IPS-NIHi7 (cell line): ENCODE results near the gene APOH.
A peak's percentile ranks its signal among the peaks of the same experiment; 100 is the strongest.

ENCODE experiments used
- DNase-seq: peaks from one replicate; pipeline ENCODE4 v3.0.0; 2012; ENCODE audit warnings: mixed read lengths; ENCODE audit errors: extremely low spot score

Gene APOH

DNA sequence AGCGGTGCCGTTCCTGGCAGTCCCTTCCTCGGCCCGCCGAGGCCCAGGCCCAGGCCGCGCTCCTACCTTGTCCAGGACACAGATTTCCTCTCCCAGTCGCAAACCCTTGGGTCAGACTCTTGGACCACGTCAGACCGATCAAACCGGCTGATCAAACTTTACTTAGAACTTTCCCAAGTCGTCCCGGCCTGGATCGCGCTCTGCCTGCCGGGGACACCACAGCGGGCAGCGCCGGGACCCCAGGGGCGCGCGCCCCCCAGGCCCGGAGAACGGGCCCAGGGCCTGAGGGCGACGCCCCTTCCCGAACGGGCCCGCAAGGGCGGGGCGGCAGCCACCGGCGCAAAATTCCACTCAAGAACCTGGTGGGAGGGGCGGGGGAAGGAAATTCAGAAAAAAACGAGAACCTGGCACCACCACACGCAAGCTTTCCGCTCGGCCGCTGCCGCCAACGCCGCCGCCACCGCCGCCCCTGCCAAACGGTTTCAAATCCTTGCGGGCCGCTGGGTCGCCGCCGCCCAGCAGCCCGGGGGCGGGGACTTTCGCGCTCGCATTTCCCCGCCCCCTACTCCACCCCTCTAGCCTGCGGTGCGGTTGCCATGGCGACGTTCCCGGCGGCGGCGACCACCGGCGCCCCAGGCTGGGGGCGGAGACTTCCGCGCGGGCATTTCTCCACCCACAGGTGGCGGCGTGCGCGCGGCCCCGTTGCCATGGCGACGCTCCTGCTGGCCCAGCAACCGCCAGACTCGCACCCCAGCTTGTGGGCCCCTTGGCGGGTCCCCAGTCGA is 37.4 kb downstream of the APOH start, which contains the start of gene CEP112:
CEP112 (minus strand) TSS at position 541 of the 785 bp plus-strand sequence.
- peak; percentile 97 for DNase-seq

DNA sequence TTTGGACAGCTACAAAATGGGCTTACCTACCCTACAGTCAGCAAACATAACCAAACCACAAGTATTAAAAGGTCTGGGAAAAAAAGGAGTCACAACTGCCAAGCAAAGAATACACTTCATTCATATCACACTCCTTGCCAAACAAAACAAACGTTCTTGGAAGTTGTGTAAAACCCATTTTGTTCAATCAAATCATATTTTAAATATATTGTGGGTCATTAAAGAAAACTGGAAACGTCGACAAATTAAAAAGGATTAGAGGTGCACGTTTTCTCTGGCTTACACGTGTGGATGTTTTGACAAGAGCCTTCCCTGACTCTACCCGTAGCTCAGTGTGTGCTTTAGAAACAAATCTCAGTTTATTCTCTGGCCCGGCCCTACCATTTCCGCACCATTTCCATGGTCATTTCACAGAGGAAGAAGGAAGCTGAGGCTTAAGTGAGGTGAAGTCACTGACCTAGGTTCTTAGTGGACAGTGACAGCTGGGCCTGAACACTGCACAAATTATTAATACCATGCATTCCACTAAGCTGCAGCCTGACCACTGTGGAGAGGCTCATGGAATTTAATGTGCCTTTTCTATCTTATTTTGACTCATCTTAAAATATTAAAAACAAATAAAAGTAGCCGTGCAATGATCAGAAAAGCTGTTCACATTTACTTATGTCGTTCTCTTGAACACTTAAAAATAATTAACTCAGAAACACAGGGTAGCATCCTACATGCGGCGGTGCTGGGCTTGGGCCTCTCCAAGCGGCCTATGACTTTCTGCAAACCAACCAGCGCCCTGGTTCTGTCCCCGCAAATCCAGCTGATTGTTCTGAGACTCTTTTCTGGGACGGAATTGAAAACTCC is 38.2 kb downstream of the APOH start:
- no peak for DNase-seq

DNA sequence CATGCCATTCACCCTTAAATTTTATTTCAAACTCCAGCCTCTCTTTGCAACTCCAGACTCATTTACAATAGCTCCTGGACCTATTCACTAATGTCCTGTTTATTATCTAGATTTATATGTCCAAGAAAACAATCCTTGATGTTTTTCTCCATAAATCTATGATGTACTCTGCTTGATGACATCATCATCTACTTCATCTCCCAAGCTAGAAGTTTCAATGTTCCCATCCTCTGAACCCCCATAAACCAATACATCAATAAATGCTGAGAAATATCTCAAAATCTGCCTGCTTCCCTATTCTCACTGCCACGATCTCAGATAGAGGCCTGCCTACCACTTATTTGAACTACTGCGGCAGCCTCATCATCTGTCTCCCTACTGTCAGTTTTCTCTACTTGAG is 41.5 kb downstream of the APOH start:
- no peak for DNase-seq

DNA sequence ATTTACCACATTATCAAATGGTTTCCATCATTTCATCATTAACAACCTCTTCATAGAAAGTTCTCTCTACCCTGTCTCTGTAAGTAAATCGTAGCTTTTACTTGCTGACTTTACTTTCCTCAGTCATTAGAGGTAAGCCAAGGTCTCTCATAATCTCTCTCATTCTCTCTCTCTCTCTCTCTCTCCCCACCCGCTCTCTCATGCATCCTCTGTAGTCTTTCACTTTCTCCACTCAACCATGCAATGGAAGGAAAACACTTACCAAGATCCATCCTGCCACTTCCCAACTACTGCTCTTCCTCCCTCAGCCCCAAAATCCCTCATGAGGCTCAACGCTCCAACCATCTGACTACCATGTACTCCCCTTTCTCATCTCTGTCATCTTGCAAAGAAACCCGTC is 43.4 kb downstream of the APOH start:
- DNase-seq: no peak

DNA sequence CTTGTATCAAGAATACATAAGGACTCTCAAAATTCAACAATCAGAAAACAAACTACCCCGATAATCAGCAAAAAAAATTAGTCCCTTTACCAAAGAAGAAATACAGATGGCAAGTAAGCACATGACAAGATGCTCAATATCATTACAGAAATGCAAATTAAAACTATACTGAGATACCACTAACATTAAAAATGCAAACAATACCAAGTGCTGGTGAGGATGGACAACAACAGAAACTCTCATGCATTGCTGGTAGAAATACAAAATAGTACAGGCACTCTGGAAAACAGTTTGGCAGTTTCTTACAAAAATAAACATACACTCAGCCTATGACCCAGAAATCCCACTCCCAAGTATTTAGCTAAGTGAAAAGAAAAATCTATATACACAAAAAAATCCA is 44.8 kb downstream of the APOH start:
- DNase-seq: no peak

DNA sequence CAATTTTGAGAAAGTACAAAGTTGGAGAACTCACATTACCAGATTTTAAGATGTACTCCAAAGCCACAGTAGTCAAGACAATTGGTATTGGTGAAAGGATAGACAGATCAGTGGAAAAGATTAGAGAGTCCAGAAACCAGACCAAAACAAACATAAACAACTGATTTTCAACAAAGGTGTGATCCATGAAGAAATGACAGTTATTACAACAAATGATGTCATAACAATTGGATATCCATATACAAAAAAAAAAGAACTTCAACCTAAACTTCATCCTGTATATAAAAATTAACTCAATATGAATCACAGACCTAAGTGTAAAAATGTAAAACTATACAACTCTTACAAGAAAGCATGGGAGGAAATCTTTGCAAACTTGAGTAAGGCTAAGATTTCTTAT is 45.7 kb downstream of the APOH start:
- DNase-seq: no peak

DNA sequence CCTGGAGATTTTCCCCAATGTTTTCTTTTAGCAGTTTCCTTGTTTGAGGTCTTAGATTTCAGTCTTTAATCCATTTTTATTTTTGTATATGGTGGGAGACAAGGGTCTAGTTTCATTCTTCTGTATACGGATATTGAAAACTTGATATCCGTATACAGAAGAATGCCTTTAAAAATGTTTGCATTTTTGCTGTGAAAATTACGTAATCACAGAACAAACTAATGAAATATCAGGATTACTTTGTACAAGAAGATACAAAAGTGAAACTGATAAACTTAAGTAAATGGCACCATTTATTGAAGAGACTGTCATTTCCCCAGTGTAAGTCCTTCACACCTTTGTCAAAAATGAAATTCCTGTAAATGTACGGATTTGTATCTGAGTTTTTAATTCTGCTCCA is 50.6 kb downstream of the APOH start:
- no peak for DNase-seq

DNA sequence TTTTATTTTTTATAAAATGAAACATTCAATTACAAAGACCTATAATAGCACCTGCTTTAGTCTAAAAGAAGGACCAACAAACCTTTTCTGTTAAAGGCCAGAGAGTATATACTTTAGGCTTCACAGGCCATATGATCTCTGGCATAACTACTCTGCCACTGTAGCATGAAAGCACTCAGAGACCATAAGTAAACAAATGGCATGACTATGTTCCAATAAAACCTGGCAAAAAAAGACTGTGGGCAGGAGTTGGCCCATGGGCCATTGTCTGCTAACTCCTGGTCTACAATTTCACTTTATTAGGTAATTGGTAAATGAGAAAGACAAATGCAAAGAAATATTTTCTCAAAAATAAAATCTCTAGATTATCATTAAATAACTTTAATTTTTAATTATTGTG is 52.2 kb downstream of the APOH start:
- DNase-seq: no peak

DNA sequence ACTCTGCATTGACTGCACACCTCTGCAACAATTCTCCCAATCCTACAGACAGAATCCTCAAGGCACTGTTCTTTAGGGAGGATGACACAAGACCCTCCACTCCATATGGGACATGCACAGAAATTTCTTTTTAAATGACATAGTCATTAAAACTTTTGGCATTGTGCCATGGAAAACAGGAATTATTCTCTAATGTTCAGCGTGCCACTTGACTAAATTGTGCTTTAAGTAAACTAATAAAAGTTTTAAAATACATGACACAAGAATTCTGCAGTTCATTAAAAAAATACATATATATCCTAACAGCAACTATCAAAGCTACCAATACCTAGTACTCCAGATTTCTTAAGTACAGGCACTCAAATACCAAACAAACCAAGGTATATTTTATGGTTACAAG is 53.3 kb downstream of the APOH start:
- DNase-seq: no peak

DNA sequence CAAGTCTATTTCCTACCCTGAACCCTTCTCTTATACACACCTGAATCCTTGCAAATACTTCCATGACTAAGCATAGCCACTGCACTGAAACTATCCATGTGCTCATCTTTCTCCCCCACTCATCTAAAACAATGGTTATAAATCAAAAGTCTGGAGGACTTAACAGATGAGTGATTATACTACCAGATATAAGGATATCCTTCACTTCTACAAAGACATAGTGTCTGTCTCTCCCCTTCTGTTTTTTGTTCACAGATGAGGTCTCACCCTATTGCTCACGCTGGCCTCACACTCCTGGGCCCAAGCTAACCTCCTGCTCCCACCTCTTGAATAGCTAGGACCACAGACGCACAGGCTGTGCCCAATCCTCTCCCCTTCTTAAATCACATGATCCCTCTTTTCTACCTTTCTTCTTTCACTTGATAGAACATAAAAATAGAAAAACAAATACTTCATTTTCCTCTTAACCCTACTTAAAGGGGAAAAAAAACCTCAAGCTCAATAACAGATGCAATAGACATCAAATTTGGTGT is 56.5 kb downstream of the APOH start:
- DNase-seq: no peak

DNA sequence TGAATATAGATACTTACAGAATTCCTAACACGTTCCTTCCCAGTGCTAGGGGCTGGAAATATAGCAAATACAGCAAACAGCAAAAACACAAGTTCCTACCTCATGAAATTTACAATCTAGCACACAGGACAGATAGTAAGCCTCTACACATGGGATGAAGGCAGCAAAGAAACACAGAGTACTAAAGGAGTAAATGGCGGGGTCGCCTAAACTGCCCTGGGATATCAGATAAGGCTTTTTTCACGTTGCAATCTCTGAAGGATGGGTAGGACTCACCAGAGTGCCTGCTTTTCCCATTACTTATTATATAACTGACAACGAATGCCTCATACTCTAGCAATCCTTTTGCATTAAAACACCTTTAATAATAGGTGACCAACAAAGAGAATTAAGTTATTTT is 57.1 kb downstream of the APOH start:
- DNase-seq: no peak

DNA sequence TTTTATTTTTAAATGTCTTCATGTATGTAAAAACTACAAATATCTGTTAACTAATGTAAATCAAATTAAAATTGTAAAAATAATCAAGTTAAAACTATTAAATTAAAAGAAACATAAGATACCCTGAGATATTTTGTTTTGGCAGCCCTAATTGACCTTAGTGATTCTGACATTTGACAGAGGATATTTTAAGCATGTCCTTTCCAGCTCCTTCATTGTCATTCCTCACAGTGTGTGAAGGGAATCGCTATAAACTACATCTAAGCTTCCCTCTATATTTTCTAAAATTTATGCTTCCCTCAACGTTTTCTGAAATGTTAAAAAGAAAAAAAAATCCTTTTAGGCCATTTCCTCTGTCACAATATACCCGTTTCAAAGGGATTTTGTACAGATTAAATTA is 57.5 kb downstream of the APOH start:
- DNase-seq: no peak

DNA sequence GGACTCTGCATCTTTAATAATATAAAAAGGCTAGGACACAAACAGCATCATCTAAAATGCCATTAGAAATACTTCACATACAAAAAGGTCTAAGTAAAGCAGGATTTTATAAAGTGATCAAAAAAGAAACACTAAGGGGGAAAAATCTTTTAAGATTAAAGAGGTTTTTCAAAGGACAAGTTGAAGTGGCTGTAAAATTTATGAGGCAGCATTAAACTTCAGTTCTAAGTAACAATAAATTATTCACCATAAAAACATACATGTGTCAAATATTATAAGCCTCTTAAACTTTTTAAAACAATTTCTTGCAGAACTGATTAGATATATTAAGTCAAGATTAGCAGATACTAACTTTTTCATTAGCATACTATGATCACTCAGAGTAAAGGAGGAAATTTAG is 58.0 kb downstream of the APOH start:
- no peak for DNase-seq

DNA sequence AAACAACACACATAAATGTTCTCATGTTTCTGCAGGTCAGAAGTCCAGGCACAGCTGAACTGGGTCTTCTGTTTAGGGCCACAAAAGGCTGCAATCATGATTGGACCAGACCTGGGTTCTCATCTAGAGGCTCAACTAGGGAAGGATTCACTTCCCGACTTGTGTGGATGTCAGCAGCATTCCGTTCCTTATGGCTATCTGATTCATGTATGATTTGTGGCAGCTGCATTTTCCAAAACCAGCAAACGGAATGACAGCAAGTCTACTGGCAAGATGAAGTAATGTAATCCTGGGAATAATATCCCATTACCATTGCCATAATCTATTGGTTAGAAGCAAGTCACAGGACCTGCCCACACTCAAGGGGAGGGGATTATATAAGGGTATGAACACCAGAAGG is 59.4 kb downstream of the APOH start:
- DNase-seq: no peak

DNA sequence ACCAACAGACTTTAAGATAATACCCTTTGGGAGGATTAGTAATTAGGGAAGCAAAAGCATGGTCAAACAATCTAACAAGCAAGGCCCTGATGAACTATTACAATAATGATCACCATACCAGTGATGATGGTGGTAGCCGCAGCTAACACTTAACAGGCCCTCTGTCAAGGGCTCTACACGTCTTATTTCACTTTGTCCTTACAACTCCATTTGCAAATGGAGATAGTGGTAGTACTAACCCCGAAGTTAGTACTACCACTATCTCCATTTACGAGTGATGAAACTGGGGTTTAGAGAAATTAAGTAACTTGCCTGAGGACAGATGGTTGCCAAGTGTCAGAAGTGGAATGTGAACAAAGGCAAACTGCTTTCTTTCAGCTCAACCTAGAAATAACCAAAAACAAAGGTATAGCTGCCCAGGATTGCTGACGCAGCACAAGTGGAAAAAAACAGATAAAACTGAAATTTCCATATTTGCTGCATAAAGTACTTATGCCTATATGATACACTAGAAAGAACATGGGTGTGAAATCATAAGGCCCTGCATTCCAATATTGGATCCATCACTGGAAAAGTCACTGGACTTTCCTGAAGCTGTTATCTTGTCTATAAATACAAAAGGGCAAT is 61.9 kb downstream of the APOH start:
- DNase-seq: no peak

DNA sequence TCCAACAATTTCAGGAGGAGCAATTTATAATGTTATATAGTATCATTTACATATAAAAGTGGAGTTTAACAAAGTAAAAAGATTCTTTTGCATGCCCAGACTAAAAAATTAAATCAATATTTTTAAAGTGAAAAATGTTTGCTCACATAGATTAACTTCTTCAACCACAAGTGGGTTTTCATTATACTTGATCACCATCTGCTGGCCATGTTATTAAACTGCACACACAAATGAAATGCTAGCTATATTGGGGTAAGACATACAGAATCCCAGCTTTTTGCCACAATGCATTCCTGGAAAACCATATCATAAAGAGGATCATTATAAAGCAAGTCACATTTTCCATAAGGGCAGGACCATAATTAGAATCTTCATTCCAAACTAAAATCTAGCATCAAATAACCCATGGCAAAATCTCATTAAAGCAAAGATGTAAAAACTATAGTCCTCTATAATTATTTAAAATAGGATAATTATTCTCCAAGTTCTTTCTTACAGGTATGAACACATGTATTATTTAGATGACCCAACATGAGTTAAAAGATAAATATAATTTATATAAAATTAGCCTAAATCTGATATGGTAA is 63.6 kb downstream of the APOH start:
- peak; percentile 62 for DNase-seq
